ENCODE measurements around the gene SLC6A9.

Gene SLC6A9

DNA sequence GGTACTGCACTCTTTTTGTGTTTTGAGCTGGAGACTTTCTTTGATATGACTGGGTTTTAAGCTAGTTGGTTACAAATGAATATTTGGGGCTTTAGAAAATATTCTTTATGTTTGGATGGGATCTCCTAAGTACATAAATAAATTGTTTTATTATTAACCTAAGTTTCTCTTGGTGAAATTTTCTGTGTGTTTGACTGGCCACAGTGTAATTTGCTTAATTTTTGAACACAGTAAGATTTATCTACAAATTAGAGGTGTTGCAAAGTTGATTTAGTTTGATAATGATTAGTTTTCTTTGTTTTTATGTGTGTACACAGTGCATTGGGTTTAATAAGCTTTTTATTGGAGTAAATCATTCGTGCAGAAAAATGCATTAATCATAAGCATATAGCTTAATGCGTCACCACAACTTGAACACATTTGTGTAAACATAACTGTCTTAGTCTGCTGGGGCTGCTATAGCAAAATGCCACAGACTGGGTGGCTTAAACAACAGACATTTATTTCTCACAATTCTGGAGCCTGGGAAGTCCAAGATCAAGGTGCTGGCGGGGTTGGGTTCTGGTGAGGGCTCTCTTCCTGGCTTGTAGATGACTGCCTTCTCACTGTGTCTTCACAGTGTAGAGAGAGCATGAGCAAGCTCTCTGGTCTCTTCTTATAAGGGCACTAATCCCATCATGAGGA is 17.4 kb upstream of the SLC6A9 start:
- DNase-seq (ENCODE audit: low read depth in 2 of 2), result no peak

DNA sequence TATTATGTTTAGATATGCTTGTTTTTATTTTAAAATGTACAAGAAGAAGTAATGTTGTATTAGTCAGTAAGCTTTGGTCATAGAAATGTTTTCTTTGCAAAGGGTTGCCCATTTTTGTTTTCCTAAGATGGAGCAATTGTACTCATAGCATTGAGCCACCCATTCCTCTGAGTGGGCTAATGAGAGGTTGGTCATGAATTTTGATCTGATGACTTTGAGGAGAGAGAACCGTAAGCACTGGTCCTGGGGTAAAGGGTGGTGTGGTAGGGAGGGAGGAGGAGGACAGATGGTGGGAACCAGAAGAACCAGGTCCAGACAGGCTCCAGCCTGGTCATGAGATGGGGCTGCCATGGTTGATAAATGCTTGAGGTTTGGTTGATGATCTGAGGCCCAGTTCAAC is 15.9 kb upstream of the SLC6A9 start:
- no peak for DNase-seq (ENCODE audit: low read depth in 2 of 2)

DNA sequence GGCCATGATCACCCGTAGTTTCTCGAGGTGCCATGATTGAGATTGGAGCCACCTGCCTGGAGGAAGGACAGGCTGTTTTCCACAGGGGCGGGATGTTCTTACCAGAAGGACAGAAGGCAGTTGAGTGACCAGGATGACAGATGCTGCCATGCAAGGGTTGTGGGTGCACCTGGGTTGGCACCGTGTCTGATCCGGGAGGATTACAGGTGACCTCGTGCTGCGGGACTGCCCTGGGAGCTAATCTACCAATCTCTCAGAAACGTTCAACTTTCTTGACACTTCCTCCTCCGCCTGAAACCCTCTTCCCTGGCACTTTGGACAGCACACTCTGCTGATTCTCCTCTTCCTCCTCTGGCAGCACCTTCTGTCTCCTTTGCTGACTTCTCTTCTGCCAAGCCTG is 13.8 kb upstream of the SLC6A9 start:
- DNase-seq (ENCODE audit: low read depth in 2 of 2), result no peak

GRCh38 chr1:44044071-44044801 is 13.0 kb upstream of the SLC6A9 start:
- DNase-seq (ENCODE audit: low read depth in 2 of 2), result no peak

DNA sequence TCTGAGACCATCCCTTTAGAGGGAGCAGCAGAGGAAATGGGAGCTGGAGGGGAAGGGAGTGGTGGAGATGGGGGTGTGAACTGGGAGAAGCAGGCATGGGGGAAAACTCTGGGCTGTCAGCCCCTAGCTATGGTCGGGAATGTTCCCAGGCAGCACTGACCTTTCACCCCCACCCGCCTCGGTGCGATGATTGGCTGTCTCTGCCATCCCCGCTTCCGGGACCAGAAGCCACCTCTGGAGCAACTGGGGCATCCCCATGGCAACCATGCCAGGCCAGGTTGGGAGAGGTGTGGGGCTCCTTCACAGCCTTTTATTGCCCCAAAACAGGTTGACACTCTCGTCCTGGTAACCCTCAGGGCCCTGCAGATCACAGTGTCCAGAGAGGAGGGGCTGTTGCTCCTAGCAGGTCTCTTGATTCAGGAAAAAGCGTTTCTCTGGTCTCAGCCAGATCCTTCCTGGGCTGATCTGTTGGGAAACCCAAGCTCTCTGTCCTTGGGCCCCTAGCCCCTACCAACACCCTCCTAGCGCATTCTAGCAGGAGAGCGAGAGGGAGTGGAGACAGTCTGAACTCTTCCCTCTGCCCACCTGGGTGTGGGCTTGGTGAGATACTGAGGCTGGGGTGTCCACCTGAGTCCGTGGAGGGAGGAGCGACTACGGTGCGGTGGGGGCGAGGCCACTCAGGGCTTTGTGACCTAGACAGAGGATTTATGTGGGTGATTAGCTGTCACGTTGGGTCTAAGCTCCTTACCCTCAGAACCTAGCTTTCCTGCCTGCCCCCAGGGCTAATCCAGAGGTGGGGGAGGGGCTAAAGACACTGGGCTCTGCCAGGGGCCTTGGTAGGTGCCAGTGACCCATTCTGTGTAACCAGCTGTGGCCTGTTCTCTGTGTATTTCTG is 12.2 kb upstream of the SLC6A9 start:
- no peak for DNase-seq (ENCODE audit: low read depth in 2 of 2)

- no peak for DNase-seq (ENCODE audit: low read depth in 2 of 2)
Observed at GRCh38 chr1:44040846-44041245, 9.6 kb upstream of the SLC6A9 start.

DNA sequence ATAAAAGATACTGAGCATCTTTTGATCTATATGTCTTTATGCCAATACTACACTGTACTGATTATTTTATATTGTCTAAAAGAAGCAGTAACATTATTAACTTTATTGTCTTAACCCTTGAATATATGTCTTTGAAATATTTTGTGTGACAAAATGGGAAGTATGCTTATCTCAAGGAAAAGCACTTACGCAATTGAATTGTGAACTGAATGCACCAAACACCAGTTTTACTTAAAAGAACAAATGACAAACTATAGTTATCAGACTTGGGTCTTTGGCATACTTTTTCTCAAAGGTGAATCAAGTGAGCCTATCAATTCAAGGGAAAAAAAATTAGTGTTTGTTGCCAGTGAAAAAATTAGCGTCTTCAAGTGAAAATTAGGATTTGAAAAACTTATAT is 9.2 kb upstream of the SLC6A9 start:
- DNase-seq (ENCODE audit: low read depth in 2 of 2), result no peak

DNA sequence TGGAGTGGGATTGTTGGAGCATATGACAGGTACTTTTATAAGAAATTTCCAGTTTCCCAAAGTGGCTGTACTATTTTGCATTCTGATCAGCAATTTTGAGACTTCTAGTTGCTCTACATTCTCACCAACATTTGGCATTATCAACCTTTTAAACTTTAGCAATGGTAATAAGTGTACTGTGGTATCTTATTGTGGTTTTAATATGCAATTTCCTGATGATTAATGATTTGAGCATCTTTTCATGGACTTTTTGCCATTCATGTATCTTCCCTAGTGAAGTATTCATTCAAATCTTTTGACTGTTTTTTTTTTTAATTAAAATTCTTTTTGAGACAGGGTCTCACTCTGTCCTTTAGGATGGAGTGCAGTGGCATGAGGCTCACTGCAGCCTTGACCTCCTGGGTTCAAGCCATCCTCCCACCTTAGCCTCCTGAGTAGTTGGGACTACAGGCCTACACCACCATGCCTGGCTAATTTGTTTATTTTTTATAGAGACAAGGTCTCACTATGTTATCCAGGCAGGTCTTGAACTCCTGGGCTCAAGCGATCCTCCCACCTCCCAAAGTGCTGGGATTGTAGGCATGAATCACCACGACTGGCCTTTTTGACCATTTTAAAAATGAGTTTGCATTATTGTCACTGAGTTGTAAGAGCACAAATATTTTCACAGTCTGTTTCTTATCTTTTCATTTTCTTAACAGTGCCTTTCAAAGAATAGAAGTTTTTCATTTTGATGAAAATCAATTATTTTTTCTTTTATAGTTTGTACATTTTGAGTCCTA is 7.8 kb upstream of the SLC6A9 start:
- DNase-seq (ENCODE audit: low read depth in 2 of 2), result no peak

DNA sequence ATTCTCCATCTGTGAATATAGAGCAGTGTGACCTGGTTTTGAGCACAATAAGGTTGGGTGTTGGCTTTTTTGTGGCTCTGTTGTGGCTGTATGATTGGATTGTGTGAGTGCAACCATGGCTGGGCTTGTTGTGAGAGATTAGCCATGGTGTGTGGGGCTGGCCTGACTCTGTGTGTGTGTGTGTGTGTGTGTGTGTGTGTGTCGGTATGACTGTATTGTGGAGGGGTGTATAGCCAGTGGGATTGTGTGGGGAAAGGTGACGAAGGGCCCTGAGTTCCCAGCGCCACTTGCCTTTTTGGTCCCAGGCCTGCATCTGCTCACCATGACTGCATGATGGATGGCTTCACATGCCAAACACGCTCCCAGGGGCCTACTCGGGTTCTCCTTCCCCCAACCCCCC is 5.9 kb upstream of the SLC6A9 start:
- DNase-seq (ENCODE audit: low read depth in 2 of 2), result no peak

DNA sequence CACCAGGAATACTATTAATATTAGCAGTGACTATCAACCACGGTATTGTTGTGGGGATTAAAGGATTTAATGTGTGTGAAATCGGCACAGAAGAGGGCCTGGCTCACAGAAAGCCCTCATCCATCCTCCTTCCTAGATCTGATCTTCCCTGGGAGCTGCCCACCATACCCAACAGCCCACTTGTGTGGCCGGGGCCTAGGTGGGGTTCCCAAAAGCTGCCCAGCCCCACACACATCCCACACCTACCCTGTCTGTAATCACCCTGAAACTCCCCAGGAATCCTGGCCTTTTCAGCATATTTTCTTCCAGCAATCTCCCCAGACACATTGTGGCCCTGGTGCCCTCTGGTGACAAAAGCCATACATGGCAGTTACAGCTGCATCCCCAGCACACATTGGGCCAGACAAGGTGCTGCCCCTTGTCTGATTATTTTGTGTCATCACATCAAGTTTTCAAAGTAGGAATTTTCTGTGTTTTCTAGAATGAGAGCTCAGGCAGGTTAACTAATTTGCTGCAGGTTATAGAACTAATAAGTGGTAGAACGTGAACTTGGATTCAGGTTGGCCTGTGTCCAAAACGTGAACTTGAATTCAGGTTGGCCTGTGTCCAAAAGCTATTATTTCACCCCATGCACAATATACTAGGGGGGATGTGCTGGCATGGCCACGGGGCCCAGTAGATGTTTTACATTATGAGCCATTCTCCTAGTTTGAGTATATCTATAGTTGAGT is 5.3 kb upstream of the SLC6A9 start:
- DNase-seq (ENCODE audit: low read depth in 2 of 2), result peak; percentile 53 to 66

DNA sequence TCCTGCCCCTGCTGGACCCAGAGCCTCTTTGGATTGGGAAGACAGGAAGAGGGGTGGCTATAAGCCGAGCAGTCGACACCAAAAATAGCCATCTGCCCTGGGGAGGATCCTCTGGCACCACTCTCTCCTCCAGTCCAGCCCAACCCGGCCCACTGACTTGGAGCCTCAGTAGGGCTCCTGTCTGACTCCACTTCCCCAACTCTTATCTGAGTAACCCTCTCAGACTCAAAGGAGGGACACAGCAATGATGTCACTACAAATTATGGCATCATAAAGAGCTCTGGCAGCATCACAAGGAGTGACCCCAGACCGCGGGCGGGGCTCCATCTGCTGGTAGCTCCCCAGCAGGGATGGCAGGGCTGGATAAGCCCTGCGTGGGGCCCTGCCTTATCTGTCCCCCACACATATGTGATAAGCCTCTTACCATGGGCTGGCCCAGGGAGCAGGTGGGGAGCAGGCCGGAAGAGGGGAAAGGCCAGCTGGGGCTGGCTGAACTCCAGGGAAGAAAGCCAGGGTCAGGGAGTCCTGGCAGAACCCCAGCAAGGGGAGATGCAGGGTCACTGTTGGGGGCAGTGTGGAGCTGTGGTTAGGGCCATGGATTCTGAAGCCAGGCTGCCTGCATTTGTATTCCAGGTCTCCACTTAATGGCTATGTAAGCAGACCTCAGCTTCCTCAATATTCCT is 4.6 kb upstream of the SLC6A9 start:
- no peak for DNase-seq (ENCODE audit: low read depth in 2 of 2)

- no peak for DNase-seq (ENCODE audit: low read depth in 2 of 2)
Observed at GRCh38 chr1:44034976-44035716, 3.9 kb upstream of the SLC6A9 start.

DNA sequence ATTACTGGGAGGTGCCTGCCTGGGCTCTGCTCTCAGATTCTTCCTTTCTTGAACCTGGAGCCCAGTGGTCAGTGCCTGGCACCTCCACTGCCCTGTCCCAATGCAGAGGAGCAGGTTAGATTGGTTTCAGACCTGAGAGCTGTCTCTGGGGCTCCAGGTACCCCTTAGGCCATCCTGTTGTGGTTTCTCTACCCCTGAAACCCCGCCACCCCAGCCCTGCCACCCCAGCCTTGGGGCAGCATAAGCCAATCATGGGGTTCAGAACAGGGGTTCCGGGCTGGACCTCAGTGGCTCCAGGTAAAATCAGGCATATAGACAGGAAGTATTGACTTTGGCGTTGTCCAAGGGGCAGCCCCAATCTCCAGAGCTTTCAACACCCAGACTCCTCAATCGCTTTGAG is 3.2 kb upstream of the SLC6A9 start:
- DNase-seq (ENCODE audit: low read depth in 2 of 2), result no peak

DNA sequence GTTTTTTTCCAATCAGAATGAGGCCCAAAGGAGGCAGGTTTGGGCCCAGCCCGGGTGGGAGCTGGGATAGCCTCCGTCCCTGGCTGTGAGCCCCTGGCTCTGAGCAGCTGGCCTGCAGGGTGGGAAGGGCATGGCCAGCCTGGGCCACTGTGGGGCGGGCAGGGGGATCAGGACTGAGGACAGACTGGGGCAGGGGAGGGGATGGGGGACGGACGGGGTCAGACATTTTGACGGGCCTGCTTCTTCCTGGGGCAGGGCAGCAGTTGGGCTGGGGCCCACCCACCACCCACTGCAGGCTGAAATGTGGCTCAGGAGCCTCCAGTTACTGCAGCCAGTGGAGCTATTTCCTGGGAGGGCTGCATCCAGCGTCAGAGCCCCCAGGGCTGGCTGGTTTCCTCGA is 2.5 kb upstream of the SLC6A9 start:
- DNase-seq (ENCODE audit: low read depth in 2 of 2), result no peak

GRCh38 chr1:44033041-44033575 is 1.8 kb upstream of the SLC6A9 start:
- no peak for DNase-seq (ENCODE audit: low read depth in 2 of 2)

DNA sequence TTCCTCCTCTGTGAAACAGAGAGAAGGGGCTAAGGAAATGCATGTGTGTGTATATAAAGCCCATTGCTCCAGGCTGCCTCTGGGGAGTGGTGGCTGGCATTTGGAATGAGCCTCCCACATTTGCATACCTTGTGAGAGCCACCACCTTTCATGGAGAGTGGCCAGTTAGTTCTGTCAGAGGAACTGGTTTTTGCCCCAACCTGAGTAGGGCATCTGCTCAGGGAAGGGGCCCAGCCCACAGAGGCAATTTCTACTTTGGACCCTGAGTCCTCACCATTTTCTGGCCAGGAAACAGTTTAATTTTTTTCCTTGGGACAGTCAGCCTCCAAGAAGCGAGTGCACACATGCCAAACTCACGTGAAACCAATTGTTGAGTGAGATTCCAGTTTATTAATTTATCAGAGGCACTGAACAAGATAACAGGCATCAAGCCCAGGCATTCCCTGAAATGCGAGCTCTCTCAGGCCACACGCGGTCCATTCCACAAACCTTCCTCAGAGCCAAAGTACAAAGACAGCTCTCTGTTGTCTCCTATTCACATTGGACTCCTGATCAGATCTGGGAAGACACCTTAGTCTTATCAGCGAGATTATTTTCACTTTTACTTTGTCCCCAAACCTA is 1.0 kb upstream of the SLC6A9 start:
- no peak for DNase-seq (ENCODE audit: low read depth in 2 of 2)

GRCh38 chr1:44030605-44031251 is 534 bp downstream of the SLC6A9 start:
- DNase-seq (ENCODE audit: low read depth in 2 of 2), result peak; percentile 33 to 43

DNA sequence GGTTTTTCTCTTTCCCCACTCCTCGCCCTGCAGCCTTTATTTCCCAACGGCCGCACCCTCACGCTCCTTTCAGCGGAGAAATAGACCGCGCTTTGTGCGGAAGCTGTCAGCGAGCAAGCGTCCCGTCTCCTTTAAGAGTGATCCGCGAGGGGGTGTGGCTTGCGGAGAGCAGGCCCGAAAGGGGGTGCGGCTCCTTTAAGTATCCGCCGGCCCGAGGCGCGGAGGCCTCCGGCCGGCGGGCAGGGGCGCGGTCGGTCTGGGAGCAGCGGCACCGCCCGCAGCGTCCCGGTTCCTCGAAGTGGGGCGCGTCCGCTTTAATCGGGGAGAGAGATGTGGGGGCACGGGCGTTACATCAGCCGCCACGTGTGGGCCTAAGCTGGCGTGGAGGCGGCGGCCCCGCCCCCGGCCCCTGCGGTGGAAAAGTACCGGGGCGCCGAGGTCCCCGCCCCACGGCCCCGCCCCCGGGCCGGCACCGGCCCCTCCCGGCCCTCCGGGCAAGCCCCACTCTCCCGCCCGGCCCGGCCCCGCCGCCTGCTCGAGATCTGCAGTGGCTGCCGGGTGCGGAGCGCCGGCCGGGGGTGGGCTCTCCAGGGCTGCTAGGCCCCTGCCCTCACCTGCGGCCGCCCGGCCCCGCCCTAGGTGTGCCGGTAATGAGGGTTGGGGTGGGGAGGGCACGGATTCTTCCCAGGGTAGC is 1.2 kb downstream of the SLC6A9 start:
- DNase-seq (ENCODE audit: low read depth in 2 of 2), result peak; percentile 78 to 91

Measured in stimulated activated CD4-positive, alpha-beta T cell treated with anti-CD3 and anti-CD28 coated beads, Interleukin-1b, Interleukin-23, amount 100 ng/mL, for 4 hours (primary cell).